AG08396 (cell line): ENCODE measurements around the gene KCNQ2.

Source experiments
- DNase-seq: peaks from one replicate; pipeline ENCODE4 v3.0.0; 2012; ENCODE audit warnings: low spot score, mixed read lengths

KCNQ2 gene

DNA sequence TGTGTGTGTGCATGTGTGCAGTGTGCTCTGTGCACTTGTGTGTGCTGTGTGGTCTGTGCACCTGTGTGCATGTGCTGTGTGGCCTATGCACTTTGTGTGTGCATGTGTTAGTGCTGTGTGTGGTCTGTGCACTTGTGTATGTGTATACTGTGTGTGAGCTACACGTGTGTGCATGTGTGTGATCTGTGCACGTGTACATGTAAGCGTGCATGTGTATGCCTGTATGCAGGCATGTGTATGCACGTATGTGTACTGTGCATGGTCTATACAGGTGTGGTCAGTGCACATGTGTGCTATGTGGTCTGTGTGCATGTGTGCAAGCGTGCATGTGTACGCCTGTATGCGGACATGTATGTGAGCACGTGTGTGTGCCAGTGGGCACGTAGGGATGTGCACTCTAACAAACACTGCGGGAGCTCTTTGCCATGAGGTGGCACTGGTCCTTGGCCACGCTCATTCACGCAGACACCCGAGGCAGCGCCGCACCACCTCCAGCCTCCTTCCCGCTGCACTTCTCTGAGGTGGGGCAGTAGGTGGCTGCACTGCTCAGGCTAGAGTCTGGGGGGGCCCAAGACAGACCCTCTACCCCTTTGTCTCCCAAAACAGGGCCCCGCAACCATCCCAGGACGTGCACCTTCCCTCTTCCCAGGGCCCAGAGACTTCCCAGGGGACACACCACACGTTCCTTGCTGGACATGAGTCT, 68.9 kb downstream of the KCNQ2 start:
- no peak for DNase-seq

- no peak for DNase-seq
Observed at GRCh38 chr20:63402860-63403220, 69.6 kb downstream of the KCNQ2 start.

- DNase-seq = no peak
Observed at GRCh38 chr20:63402181-63402859, 70.1 kb downstream of the KCNQ2 start.

GRCh38 chr20:63401384-63402110, 70.9 kb downstream of the KCNQ2 start:
- DNase-seq = no peak

- DNase-seq = no peak
Observed at GRCh38 chr20:63400486-63401210, 71.8 kb downstream of the KCNQ2 start.

DNA sequence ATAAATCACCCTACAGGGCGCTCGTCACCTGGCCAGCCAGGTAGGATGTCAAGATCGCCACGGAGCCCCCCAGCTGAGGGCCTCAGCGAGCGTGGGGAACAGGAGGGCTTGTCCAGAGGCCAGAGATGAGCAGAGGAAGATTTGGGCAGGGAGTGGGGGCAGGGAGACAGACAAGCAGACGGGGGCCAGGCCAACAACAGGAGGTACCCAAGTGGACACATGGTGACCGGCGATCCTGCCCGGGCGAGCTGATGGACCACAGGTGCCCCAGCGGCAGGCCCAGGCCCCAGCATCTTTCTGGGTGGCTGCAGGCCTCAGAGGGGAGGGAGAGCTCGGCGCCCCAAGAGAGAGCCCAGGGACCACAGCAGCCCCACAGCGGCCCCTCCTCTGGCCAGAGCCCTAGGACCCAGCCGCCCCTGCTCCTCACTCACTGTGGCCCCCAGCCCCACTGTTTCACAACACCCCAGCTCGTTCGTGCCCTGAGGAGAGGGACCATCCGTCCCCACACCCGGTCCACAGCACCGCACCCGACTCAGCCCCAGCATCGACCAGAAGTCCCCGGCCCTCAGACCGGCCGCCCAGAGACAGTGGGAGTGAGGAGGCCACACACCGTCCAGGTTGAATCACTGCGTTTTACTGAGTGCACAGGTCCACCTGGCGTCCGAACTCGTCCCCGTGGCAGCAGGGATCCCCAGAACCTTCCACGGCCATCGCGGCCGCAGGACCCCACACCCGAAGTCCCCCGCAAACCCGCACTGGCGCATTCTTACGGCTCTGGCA, 72.7 kb downstream of the KCNQ2 start:
- no peak for DNase-seq

DNA sequence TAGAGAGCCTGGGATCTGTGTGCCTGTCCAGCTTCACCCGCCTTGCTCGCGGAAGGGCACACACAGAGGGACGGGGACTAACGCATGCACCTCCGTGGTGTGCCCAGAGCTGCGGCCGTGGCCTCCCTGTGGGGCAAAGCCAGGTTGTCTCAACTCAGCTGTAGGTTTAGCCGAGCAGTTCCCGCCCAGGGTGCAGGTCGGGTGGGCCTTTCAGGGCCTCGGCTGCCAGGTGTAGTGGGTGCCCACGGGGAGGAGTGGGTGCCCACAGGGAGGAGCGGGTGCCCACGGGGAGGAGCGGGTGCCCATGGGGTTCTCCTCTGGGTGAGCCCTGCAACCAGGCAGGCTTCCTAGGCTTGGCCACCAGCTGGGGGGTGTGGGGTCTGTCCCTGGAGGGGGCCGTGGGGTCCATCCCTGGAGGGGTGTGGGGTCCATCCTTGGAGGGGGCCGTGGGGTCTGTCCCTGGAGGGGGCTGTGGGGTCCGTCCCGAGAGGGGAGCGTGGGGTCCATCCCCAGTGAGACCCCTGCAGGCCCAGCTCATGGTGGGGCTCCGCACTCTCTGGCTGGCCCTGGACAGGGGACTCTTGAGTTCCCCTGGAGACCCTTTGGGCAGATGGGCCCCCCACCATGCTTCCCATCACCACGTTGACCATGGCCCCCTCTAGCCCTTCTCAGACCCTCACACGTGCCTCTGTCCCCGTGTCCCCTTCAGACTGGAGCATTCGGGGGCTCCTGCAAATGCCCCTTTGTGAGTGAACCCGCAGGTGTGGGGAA, 73.5 kb downstream of the KCNQ2 start:
- DNase-seq = no peak

- no peak for DNase-seq
Observed at GRCh38 chr20:63397946-63398450, 74.5 kb downstream of the KCNQ2 start.

DNA sequence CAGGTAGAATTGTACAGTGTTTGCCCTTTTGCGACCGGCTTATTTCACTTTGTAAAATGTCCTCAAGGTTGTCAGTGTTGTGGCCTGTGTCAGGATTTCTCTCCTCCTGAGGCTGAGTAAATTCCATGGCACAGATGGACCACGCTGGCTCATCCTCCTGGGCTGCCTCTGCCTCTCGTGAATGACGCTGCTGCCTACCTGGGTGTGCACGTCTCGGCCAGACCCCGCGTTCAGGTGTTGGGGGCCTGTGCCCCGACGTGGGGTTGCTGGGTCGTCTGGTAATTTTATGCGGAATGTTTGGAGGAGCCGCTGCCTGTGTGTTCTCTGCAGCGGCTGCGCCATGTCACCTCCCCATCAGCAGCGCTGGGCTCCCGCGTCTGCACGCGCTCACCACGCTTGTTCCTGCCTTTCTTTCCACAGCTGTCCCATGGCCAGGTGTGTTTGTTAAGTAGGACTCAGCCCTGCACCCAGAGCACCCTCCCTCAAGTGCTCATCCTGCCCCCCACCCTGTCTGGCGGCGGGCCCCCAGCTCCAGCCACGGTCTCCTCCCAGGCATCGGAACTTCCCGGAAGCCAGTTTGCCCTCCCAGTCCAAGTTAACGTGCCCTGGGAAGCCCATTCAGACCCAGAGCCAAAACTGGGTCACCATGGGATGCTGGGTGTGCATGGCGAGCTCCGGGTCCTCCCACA, 75.2 kb downstream of the KCNQ2 start:
- no peak for DNase-seq

- no peak for DNase-seq
Observed at GRCh38 chr20:63396300-63396699, 76.2 kb downstream of the KCNQ2 start.

GRCh38 chr20:63395723-63396122, 76.7 kb downstream of the KCNQ2 start:
- no peak for DNase-seq

- DNase-seq = no peak
Observed at GRCh38 chr20:63394920-63395455, 77.5 kb downstream of the KCNQ2 start.

DNA sequence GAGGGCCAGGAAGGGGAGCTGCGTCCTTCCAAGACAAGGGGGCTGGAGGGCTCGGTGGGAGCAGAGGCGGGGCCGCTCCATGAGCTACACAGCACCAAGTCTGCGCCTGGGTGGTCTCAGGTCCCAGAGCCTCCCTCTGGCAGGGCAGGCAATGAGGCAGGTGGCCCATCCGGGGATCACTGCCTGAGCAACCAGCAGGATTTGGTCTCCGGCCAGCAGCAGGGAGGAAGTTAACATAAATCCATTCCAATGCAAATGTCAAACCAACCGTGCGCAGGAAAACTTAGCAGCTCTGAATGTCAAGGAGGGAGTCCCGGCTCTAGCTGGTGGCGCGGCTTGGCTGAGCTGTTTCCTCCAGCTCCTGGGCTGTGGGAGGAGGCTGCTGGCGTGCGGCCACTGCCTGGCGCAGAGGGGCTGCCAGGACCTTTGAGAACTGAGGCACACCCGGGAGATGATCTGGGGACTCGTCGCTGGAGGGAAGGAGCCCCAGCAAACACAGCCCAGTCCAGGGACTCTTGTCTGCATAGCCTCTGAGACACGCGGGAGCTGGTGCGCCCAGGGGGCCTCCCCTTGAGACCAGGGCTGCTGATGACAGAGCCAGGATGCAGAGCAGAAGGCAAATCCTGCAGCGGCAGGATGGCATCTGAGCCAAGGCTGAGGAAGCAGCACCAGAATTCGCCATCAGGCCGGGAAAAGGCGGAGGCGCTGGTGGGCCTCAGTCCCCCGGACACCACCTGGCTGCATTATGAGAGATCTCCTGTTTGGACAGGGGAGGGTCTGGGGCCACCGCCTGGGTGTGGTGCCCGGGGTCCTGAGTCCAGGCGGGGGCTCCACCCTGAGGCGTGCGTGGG, 78.2 kb downstream of the KCNQ2 start:
- no peak for DNase-seq

DNA sequence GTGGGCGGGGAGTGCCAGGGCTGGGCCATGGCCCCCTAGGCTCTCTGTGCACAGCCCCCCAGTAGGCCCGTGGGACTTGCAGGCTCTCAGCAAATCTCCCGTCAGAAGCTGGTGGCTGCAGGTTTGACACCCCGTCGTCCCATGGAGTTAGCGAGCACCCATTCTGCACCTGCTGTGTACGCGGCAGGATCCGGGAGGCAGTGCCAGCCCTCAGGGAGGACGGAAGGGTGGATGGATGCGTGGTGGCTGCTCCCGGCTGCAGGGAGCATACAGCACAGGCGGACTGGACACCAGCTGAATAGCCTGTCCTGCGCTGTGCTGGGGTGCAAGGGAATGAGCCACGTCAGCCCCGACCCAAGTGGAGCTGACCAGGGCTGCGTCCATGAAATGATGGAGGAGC, 78.9 kb downstream of the KCNQ2 start:
- no peak for DNase-seq

GRCh38 chr20:63392465-63393365, 79.7 kb downstream of the KCNQ2 start:
- no peak for DNase-seq

DNA sequence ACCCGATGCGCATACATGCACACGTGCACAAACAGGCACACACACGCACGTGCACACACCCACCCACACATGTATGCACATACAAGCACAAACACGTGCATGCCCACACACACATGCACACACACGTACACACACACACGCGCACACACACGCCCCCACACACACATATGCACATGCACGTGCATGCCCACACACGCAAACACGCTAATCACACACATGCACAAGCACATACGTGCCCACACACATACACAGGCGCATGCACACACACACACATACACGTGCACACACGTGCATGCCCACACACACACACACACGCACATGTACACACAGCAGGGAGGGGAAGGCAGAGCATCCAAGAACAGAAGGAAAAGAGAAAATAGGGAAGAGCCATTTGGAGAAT, 84.5 kb downstream of the KCNQ2 start:
- no peak for DNase-seq

GRCh38 chr20:63387393-63387792, 85.1 kb downstream of the KCNQ2 start:
- no peak for DNase-seq

GRCh38 chr20:63386491-63386890, 86.0 kb downstream of the KCNQ2 start:
- no peak for DNase-seq
